GM18508 (cell line): Measurements from ENCODE around the gene SKAP1.
"Not testable (repeated sequence)": the region's sequence is repeated elsewhere in the genome, so short reads cannot be mapped to it uniquely, and the experiment has no call there.

Source experiments
- ATAC-seq: cut with Tn5 transposase; IDR thresholded peaks from one replicate; pipeline ENCODE4 v1.9.1; 2021; ENCODE audit warnings: moderate number of reproducible peaks; ENCODE audit not compliant: insufficient read depth, unreplicated experiment

Gene SKAP1

DNA sequence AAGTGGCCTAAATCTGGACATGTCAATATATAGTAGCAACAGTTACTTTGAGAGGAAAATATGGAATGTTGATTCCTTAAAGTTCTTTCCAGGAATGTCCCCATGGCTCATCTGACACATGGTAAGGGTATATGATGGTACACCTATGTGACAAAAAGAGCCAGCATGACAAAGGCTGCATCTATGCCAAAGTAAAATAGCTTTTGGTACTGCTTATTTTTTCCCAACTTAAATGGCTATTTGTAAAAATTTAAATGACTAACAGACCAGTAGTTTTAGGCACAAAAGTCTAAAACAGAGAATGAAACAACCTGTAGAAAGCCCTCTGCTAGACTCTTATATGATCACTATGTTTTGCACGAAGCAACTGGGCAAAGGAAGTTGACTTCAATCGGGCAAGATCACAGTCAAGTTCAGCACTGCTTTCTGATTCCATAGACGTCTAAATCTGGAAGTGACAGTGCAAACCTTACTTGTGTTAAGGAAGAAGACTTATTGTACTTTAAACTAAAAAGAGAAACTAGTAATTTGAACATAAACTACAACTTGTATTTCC lies 135.1 kb downstream of the SKAP1 start:
- ATAC-seq, result no peak

DNA sequence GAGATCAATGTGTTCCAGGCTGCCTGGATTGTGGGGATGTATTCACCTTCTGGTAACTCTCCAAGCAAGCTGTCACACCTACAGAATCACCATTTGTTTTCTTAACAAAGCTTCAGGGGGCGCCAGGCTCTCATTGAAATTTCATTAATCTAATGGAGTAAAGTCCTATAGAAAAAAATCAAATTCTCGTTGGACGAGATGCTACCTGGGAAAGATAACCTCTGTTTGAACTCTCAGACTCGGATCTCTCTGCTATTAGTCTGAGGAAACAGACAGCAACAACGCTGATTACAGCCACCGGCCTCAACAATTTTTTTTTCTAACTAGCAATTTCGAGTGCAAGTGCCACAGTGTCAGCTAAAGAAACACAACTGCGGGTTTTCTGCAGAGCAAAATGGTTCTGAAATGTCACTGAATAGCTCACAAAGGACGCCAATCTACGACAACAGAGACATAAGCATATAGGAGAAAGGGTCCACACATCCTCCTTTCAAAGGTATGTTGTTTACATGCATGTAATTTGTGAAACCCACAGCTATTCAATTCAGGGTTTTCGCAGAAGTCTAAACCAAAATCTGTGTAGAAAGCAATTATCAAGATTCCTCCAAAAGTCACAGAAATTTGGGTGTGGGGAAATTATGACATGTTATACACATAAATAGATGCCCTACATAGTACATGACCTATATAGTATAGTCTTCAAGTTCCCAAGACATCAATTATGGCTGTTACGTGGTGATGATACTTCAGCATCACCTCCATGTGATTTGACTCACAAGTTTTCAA lies 135.8 kb downstream of the SKAP1 start:
- no peak for ATAC-seq

DNA sequence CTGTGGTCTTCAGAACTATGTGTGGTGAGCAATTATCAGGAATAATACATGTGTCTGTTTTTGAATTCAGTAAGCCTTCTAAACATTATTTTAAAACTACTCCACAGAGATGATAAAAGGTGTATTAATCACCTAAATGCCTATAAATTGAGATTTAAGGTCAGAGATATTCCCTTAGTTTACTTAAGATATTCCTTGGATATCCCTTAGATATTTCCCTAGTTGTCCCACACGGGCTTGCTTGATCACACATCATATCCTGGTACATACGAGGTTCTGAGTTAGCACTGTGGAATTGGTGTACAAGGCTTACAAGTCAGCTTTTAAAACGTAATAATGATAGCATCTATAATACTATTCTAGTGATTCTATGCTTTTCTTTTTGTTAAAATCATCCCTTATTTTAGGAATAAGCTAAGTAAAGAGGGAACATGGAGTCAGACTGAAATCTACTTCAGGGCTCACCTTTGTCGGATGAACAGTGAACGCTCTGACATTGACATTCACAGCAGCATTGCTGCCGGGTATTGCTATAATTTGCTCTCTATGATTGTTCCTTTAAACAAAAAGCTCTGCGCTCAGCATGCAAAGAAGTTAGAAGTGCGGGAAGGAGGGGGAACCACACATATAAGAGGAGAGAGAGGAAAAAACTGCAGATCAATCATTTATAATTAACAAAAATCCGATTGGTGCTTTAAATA lies 136.5 kb downstream of the SKAP1 start:
- ATAC-seq, result no peak

DNA sequence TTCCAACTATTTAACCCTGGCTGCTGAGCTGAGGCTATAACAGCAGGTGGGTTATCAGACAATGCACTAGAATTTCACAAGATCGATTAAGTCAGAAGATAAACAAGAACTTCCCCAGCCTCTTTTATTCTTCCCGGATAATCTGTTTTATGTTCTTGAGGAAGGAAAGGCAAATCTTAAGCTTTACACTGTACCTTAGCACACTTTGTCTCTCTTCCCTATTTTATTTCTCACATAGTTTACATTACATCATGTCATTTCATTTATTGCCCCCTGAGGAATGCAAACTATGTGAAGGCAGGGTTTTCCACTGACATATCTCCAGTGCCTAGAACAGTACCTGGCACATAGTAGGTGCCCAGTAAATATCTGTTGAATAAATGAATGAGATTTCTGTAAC lies 139.6 kb downstream of the SKAP1 start:
- ATAC-seq, result no peak

DNA sequence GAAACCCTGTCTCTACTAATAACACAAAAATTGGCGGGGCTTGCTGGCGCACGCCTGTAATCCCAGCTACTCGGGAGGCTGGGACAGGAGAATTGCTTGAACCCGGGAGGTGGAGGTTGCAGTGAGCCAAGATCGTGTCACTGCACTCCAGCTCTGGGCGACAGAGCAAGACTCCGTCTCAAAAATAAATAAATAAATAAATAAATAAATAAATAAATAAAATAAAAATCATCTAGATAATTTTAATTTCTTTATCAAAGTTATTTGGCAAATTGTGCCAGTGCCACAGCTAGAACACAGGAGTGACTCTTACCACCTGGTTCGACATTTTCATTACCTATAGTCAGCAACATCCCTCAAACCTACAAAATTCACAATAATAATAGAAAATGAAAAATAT lies 143.1 kb downstream of the SKAP1 start:
- not testable (repeated sequence) for ATAC-seq

DNA sequence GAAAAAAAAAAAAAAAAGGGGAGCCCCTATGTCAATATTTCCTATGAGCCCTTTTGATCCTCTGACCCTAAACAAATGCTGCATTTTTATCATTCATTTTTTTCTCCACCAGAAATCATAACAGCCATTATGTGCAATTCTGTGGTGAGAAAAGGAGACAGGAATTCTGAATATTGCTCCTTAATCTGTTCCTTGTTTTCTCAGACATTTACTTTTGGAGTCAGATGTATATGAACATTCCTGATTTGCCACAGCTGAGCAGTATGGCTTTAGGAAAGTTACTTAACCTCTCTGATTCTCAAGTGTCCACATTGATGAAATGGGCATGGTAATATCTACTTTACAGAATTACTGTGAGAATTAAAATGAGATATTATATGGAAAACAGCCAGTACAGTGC lies 144.4 kb downstream of the SKAP1 start:
- no peak for ATAC-seq

DNA sequence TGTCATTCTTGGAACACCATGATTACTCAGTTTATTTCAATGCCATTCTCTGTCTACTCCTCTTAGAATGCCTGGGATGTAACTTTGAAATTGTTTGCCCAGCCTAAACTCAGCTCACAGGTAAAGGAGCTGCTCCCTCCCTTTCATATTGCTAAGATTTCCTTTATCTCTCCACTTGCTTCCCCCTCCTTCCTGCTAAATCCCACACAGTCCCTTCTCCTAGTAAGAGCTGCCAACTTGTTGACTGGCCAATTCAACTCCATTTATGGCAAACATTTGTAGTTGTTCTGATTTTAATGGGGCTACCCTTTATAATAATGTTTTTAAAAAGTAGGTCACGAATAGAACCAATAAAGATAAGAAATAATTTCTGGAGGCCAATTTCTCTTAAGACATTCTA lies 146.1 kb downstream of the SKAP1 start:
- no peak for ATAC-seq

DNA sequence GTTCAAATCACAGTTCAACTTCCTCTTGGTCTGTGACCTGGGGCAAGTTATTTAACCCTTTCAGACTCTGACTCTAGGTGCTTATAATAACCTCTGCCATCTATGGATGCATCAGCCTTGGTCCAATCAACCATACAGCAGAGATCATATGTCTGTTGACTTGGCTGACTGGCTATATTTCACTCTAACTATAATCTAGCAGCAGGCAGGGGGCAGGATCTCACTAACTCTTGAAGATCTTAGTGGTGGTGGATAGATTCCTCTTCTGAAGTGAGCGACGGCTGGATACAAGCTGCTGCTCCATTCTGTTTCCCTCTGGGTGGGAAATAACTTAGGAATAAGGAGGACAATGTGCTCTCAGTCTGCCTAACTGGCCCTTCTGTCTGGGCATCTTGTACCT lies 146.6 kb downstream of the SKAP1 start:
- ATAC-seq, result no peak

DNA sequence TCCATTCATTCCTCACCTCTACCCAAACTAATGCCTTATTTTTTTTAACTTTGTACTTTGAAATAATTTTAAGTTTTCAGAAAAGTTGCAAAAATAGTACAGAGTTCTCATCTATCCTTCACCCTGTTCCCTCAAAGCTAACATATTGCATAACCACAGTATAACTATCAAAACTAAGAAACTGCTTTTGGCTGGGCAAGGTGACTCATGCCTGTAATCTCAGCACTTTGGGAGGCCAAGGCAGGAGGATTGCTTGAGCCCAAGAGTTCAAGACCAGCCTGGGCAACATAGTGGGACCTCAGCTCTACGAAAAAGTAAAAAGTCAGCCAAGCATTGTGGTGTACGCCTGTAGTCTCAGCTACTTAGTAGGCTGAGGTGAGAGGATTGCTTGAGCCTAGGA lies 147.7 kb downstream of the SKAP1 start:
- no peak for ATAC-seq

DNA sequence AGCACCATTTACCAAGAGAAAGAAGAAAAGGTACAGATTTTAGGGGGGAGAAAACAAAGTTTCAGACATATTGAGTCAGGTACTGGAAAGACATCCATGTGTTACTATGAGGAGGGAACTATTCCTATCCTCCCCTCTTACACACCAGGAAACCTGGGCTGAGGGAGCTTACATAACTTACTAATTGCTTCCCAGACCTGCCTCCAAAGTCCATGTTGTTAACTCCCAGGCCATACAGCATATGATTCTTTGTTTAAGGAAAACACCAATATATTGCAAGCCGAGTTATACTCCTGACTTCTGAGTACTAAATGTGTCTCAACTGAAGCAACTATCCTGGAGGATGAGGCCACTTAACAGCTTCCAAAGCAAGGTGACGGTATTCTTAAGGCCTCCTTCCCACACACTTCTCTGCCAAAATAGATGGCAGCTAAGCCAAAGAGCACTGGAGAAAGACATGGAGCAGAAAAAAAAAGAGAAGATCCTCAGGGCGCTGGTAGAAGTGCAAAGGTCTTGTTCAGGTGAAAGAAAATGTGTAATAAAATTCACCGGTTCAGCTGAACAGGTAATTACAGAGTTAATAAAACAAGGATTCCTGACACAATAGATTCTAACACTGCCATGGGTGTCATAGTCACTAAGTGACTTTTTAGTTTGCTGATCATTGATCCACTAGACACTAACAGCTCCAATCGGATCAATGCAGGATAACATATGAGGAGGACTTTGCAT lies 151.1 kb downstream of the SKAP1 start:
- no peak for ATAC-seq

DNA sequence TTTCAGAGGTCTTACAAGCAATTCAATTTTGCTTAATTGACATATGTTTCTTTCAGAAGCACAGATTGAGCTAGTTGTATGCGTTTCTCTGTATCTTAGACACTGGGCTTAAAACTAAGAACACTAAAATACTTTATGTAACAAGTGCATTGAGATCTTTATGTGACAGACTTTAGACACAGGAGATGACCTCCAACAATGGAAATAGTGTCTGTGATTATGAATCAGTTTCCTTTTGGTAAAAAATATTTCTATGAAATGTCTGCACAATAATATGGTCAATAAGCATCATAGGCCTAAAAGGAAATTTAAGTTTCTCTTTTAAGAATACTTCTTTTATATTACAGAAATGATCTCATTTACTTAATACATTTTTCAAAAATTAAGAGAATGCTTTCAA lies 153.2 kb downstream of the SKAP1 start:
- ATAC-seq, result no peak

DNA sequence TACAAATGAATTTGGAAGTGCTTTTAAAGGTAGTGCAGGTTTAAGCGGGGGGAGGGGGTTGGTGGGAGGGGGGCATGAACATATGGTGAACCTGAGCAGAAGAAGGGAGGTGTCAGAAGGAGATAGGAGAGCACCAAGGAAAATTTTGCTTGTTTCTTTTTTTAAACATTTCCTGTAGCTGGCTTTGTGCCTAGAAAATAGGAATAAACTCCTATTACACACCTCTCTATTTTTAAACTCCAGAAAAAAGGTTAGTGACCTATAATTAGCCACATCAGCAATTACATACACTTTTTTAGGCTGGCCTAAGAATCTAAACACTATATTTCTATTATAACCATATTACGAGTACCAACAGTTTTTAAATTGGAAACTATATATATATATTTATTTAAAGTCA lies 159.1 kb downstream of the SKAP1 start:
- ATAC-seq, result no peak

DNA sequence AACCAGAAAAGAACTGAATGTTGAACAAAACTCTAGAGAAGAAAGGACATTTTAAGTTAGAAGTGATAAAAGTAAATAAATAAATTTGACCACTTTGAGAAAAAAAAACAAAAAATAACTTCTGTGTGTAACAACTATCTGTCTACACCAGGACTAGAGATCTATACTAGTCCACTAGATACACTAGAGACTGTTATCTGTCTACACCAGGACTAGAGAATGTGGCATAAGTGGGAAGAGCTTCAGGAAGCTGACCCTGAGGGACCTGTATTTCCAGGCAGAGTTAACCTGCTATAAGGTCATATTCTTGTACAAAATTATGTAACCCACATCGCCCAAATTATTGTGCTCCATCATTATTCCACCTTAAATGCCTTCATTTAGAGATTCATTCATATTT lies 160.8 kb downstream of the SKAP1 start:
- ATAC-seq, result no peak

DNA sequence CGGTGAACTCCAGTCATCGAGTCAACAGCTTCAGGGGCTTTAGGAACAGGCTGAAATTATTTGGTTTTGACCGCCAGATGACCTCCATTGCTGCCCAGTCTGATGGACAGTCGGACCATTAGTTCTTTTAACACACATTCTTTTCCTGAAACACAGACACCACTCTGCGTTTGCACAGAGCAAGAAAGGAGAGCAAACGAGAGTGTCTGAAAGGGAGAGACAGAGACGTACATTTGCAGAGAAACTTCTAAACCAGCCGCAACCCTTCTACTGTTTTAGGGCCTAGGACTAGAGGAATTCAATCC lies 166.3 kb downstream of the SKAP1 start:
- ATAC-seq, result no peak

DNA sequence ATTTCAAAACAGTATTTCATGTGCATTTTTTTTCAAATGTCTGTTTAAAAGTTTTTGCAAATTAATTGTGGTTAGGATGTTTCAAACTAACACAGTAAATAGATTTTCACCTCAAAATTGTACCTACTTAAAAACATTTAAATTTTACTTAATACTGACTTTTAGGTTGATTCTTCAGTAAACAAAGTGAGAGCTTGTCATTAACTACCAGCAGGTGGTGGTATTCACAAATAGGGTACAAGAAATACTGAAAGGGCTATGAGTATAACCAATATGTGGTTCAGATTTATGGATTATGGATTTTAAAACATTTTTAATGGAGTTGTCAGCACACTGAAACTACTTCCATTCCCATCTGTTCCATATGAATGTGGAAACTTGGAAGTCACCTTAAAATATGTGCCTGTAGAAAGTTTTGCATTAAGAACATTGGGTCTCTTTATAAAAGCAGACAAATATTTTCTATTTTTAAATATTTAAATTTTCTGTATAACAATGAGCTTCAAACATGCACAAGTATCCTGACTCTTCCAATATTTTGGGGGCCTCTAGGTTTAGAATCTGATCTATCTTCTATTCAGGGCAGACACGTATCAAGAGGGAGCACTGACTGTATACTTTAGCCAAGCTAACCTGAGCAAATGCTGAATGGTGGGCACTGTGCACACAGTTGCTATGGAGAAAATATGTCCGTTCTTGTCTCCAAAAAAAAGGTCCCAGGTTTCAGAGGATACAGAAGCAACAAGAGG lies 166.9 kb downstream of the SKAP1 start:
- no peak for ATAC-seq

DNA sequence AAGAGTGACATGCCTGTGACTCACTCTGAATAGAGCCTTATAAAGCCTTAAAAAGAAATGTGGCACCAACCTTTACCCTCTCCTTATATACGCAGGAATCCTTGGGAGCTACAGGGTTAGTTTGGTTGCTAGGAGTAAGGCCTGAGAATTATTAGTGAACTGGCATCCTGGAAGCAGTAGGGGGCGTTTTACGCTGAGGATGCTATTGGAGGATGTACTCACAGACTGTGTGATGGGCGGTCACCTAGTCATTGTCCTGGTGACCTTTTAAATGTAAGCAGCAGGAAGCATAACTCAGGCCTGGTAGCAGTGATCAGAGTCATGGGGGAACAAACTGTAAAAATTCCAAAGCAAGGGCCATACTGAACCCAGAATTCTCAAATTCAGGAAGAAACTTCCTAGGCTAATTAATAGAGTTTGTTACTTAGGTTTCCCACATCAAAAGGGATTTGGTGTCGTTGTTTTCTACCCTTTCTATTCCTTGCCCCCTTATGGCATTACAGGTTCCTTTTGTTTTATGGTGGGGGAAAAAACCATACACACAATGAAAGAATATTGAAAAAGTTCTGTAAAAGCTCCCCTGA lies 168.6 kb downstream of the SKAP1 start:
- ATAC-seq, result no peak

DNA sequence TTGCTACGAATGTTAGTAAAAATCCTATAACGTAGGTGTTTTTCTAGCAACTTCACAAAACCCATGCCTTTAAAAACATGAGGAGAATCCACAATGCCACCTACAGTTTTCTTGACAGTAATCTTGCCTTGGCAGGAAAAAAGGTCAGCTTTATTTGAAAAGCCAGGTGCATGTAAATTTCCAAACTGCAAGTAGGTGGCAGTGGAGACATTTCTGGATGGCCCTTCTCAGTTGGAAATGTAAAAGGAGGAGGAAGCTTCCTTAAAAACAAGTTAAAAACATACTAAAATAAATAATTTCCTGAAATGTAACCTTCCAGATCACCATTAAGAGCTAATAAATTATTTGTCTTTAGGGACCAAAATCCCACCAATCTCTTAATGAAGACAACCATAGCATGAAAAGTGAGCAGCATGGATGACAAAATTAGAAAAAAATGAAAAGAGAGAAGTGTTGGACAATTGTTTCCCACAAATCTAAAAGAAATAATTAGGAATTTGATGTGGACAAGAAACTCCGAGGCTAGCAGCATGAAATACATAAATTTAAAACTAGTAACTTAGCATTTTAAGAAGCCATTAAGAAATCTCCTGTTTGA lies 170.2 kb downstream of the SKAP1 start:
- no peak for ATAC-seq

DNA sequence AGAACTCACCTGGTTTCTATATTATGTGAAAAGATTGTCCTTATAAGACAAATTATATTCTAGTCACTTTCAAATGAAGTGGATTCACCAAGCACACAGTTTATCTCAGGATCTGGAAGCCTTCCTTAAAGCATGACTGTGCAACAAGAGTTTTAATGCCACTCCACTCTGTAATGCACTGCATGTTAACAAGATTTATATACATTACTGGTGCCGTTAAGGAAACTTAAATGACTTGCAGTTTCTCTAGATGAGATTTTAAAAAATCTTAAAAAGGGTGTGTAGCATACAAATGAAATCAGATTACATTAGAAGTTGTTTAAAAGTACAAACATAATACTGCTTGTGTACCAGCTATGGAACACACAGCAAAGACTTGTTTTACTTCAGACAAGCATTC lies 171.7 kb downstream of the SKAP1 start:
- ATAC-seq, result no peak

DNA sequence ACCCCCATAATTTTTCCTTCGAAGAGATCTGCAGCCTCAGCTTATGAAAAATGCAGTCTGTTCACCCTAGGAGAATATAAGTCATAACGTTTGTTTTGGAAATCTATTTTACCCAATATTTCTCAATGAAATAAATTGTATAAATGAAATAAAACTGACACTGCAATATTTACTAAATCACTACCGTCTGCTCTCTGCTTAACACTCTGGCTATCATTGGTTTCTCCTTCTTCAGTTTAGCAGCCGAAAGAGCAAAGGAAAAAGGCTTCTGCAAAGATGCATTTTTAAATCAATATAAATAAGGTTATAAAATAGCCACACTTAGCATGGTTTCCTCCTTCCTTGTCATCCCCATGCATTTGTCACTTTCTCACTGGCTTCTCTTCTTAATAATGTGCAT lies 174.3 kb downstream of the SKAP1 start:
- ATAC-seq, result no peak

DNA sequence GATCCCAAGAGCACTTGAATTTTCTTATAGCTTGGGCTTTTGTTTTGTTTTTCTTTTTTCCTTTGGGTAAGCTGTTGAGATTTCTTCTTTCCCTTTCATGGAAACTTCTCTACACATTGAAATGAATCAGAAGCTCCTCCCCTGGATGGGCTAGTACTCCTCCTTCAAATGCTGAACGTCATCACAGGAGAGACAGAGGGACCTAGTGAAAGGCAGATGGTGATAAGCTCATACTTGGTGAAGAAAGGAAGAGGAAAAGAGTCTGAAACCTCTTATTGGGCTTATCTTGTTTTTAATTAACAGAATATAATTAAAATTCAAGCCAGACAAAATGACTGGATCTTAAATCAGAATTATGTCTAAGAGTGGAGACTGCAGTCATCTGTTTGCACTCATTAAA lies 175.1 kb downstream of the SKAP1 start:
- no peak for ATAC-seq
